Peyer's patch (tissue), 4 donors: Measurements from ENCODE around the gene PERCC1.

ENCODE experiments used
- CTCF ChIP-seq, 6 experiments: fragments of 450-650 bp in 4 of 6; fragments of 200-600 bp in 2 of 6; sonication (generic) in 1 of 6; IDR thresholded peaks; one replicate each; pipeline ENCODE4 v1.5.1; 2017 to 2019; ENCODE audit warnings: antibody characterized with exemption in 6 of 6, mild to moderate bottlenecking in 3 of 6, moderate library complexity in 1 of 6
- POLR2A ChIP-seq, 2 donors: fragments of 450-650 bp; IDR thresholded peaks; one replicate each; pipeline ENCODE4 v1.5.1; 2017; ENCODE audit warnings: antibody characterized with exemption in 2 of 2, mild to moderate bottlenecking in 2 of 2, moderate library complexity in 2 of 2

- TF ChIP-seq CTCF (IDR thresholded peaks at IDR 0.05) (peak in 1 of 6 experiments; percentile 7), POLR2A (IDR thresholded peaks at IDR 0.05) (no peak)
Observed at GRCh38 chr16:1430759-1431496, at the start of gene PERCC1.
